Stimulated activated CD4-positive, alpha-beta T cell treated with anti-CD3 and anti-CD28 coated beads, Interleukin-1b, Interleukin-23, amount 100 ng/mL, for 24 hours (primary cell): ENCODE data around the gene SRRM4.
"Not testable (repeated sequence)": the region's sequence is repeated elsewhere in the genome, so short reads cannot be mapped to it uniquely, and the experiment has no call there.

Experiments
- DNase-seq, 4 experiments: peaks; one replicate each; pipeline ENCODE4 v3.0.0-alpha.2; 2020; ENCODE audit warnings: low read depth in 4 of 4, low spot score in 1 of 4

SRRM4 gene

DNA sequence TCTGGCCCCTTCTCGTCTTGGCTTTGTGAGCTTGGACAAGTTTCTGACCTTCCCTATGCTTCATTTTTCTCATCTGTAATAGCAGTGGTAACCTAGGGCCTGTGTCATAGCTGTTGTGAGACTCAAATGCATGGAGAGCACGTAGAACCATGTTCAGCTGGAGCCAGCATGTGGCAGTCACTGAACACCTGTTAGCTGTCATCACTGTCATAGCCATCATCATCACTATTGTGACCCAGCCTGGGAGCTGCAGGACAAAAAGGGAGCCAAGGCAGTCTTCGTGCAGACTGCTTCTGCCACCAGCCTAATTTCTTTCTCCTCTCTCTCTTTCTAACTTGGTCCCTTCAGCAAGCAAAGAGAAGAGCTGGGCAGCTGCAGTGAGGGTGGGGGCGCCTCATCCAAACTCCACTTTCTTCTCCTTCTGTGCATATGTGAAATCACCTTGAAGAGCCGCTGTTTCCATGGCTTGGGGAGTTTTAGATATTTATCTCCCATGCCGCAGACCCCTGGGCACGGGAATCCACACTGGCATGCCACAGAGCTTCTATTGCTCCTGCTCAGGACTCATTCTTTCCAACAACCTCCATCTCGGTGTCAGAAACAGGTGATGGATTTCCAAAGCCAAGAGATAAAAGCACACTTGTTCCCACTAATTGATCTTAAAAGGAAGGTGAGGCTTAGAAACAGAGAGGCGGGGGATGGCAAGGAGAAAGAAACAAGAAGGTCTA, 87.0 kb downstream of the SRRM4 start:
- DNase-seq = no peak

DNA sequence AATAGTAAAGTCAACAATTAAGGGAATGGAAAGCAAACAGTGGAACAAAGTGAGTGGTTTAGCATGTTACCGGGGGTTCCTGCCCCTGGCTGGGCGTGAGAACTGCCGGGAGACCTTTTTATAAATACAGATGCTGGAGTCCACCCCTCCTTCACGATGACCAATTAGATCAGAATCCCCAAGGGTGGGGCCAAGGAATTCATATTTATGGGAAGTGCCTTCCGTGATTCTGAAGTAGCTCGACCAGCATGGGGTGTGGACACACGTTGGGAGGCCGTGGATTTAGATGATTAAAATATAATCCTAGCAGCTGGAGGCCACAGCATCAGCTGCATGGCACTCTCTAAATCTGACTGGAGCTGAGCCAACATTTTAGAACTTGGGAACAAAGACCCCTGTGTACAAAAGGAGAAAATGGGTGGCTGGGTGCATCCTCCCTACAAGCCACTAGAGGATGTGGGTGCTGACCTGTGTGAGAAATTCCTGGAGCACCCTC, 87.9 kb downstream of the SRRM4 start:
- DNase-seq = no peak

DNA sequence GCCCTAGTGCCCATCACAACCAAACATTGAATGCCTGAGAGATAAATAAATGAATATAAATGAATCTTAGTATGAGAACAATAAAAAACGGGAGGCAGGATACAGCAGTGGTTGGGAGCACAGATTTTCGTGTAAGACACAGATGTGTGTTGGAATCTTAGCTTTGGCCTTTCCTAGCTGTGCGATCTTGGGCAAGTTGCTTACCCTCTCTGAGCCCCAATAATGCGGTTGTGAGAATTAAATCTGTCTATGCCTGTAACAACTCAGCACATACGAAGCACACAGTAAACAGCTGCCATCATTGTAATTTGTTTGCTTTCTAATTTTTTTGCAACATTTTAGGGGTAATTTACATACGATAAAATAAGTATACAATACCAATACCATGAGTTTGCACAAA, 89.8 kb downstream of the SRRM4 start:
- DNase-seq = no peak

DNA sequence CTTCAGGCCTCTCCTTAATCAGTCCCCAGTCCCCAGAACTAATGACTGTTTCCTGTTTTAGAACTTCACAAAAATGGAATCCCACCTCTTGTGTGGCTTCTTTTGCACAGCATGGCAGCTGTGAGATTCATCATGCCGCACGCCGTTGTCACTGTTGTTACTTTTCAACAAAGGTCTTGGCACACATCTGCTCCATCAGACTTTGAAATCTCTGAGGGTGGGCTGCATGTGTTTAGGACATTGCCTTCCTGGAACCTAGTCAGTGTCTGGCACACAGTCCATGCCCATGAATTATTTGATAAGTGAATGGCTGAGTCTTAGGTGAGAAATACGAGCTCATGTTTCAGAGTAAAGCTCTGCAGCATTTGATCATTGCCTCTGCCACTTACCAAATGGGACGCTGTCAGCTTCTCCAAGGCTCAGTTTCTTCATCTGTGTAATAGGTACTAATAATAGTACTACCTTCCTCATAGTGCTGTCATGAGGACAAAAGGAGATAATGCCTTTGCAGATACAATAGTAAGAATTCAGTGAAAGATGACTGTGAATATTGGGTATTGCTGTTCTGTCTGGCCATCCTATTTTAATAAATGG, 90.4 kb downstream of the SRRM4 start:
- DNase-seq = no peak

DNA sequence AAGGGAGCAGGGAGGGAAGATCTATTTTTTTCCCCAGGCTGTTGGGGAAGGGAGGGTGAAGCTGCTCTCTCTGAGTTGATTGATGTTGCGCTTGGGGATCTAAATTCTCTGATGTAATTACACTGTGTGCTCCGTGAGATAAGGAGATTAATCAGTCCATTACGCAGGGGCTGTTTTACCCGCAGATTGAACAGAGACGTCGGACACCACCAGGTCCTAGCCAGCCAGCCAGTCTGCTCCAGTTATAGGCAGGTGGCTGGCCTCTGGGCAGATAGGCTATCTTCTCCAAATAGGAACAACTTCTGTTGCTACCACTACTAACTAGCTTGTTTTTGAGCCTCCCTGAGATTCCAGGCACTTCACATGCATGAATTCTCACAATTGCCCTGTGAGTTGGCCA, 91.1 kb downstream of the SRRM4 start:
- no peak for DNase-seq

DNA sequence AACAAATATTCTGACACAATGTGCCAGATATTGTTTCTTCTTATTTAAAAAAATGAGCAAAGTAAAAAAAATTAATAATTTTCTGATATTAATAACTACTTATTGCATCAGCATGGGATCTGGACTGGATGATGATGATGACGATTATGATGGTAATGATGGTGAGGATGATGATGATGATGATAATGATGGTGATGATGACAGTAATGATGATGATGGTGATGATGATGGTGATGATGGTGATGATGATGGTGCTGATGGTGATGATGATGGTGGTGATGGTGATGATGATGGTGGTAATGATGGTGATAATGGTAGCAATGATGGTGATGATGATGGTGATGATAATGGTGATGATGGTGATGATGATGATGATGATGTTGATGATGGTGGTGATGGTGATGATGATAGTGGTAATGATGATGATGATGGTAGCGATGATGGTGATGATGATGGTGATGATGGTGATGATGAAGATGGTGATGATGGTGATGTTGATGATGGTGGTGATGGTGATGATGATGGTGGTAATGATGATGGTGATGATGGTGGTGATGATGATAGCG, 94.0 kb downstream of the SRRM4 start:
- no peak for DNase-seq

DNA sequence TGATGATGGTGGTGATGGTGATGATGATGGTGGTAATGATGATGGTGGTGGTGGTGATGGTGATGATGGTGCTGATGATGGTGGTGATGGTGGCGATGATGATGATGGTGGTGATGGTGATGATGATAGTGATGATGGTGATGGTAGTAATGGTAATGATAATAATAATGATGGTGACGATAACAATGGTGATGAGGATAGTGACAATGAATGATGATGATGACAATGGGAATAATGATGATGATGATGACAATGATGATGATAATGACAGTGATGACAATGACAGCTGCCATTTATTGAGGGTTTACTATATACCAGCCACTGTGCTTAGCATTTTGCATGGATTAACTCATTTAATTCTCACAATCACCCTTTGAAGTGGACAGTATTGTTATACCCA, 94.6 kb downstream of the SRRM4 start:
- no peak for DNase-seq

DNA sequence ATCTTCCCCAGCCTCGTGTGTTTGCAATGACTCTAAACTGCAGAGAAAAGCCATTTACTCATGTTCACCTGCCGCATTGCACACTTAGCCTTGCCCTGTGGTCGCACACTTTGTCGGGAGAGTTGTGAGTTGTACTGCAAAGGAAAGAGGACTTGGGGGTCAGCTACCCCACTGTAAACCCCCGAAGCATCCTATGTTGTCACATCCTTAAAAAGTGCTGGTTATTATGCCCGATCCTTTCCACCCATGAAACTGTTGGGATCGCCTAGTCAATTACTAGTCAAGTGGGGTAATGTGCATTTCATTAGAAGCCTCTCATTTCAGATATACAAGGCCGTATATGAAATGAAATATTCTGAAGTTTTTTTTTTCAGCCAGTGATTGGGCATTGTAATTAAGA, 98.2 kb downstream of the SRRM4 start:
- no peak for DNase-seq

DNA sequence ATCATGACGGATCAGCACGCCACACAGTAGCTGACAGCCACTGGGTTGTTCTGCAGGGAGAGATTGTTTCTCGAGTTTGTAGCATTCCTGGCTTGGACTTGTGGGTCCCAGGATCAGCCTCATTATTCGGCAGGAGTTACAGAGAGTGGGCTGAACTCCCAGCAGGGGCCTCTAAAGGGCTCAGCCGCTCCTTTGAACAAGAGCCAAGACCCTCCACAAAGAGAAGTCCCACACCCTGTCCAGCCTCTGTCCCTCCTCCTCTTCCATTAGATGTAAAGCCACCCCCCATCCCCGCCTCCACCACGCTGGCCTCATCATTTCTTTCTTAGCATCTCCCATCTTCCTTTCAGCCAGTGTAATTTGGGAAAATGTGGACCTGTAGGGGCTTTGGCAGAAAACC, 100.7 kb downstream of the SRRM4 start:
- DNase-seq = no peak

DNA sequence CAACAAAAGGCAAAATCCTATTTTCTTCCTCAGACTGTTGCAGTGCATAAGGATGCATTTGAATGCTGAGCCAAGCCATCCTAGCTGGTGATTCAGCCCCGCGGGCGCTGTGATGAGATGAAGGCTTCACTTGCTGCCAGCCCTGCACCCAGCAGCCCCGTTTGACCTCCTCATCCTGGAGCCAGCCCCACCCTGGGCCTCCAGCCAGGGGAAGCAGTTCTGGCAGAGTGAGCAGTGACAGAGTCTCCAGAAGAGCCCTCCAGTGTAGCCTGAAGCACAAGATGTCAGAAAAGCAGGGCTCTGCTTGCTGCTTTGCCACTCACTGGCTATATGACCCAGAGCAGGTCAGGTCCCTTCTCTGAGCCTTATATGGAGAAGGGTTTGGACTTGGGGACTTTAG, 101.2 kb downstream of the SRRM4 start:
- no peak for DNase-seq

DNA sequence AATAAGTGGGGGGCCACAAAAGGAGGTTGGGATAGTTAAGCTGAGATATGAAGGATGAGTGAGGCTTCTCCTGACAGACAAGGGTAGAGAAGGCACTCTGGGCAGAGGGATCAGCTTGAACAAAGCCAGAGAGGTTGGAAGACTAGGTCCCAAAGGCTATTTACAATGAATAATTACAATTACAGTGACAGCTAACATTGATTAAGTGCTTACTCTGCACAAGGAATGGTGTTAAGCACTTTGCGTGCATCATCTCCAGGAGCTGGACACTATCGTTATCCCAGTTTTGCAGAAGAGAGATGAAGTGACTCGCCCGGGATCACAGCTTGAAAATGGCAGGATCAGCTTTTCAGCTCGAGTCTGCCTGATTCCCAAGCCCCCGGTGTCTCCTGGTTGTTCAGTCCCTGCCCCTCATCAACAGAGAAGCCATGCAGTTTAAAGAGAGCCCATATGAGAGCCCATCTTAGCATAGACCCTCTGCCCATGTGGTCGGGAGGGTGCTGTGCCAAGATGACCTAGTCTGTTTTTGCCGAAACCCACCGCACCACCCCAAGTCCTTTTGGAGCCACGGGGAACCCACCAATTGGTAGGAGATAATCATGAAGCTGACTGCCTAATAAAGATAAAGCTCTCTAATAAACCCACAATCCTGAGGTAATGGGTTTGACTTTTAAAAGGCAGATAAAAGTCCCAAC, 107.5 kb downstream of the SRRM4 start:
- no peak for DNase-seq

DNA sequence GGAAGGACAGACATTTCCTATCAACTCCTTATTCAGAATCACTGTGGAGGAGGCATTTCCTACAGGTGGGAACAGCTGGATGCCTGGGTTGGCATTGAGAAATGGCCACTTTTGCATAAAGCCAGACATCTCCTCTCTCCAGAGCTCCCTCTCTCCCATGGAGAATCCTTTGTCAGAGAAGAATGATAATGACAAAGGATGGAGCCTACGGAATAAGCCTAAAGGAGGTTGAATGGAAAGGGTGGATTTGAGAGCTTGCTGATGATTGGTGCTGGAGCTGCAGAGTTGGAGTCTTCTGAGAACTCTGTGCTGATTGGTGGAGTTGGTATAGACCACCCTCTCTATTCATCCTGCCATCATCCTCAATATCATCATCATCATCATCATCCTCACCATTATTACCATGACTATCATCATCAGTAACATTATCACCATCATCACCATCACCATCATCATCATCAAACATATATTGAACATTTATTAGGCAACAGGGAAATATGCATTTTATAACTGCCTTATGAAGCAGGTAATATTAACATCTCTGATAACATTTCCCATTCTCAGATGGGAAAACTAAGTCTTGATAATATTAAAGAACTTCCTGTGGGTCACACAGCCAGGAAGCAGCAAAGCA, 108.2 kb downstream of the SRRM4 start:
- DNase-seq = no peak

DNA sequence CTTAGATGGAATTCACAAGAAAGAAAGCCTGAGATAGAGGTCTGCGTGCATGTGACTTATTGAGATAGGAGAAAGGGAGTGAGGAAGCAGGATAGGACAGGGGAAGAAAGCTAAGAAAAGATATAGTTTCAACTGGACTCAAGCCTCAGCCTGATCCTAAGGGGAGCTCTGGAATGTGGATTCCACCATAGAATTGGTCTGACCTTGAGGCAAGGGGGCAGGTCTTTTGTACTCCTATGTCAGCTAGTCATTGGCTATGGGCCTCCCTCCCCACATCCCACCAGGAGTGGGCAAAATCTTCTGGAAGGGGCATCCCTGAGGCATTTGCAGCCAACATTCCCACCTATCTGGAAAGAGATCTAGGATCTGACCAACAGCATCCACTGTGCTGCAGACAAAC, 108.9 kb downstream of the SRRM4 start:
- no peak for DNase-seq

DNA sequence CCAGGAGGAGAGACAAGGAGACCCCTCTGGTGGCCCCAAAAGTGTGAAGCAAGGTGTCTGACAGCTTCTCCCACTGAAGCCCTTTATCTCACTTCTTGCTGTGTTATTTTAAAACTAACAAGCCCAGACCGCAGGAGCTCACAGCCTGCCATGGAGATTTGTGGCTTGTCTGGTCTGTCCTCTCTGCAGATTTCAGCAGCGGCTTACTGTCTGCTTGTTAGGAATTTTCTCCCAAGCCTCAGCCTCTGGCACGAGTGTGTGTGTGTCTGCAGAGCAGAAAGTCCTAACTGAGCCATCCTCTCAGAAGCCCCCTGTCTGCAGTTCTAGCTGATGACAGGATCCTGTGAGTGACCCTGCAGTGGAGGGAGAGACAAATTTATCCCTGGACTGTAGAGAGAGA, 109.5 kb downstream of the SRRM4 start:
- DNase-seq = no peak

DNA sequence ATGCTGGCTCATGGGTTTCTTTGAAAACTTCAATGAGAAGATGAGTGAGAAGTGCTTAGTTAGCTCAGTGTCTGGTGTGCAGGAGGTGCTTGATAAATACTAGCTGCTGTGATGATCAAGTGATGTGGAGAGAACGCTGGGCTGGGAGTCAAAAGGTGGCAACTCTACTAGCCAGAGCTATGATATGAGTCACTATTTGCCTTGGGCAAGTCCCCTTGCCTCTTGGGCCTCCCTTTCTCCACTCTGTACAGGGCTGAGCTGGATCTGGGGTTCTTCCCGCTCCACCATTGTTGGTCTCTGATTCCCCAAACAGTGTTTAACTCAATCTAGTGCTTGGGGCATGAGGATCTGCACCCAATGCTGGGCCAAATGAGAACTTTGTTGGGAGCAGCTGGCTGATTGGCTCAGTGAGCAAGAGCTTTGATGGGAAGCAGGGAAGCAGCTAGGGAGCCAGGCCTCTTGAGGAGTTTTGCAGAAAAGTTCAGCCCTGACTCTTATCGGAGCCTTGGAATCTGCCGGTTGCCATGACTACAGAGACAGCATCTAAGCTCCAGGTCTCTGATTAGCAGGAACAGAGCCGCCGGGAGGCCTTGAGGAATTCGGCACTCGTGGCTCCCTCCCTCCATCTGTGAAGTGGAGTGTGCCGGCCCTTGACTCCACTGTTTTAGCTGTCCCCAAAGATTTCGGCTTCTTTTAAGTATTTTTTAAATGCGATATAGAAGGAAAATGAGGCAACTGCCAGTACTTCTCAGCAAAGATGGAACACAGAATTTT, 115.3 kb downstream of the SRRM4 start:
- DNase-seq = no peak

DNA sequence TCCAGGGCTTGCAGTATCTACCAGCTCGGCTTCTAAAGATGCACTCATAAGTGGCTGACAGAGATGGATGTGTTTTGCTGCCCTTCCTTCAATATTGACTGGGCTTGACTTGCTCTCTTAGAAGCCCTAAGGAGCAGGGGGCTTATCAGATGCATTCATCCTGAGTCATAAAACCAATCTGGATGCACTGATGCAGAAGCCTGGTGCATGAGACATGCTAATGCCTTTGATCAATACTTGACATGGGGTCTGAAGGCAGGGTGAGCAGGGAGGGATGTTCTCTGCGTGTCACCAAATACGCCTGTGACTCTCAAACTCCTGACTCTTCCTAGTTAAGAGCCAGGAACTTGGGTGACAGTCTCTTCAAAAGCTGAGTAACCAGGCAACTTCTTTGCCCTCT, 119.6 kb downstream of the SRRM4 start:
- DNase-seq = no peak

DNA sequence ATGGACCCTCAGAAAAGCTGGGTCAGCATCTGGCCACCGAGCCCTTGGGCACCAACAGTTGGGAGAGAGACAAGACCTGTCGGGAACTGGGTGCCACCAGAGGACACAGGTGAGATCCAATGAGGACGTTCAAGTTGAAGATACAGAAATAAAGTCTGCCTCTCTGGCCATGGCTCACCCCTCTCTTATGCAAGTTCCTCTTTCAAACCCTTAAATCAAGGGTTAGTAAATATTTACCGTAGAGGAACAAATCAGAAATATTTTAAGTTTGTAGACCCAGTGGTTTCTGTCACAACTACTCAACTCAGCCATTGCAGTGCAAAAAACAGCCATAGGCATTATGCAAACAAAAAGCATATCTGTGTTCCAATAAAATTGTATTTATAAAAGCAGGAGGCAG, 120.9 kb downstream of the SRRM4 start:
- DNase-seq = no peak

DNA sequence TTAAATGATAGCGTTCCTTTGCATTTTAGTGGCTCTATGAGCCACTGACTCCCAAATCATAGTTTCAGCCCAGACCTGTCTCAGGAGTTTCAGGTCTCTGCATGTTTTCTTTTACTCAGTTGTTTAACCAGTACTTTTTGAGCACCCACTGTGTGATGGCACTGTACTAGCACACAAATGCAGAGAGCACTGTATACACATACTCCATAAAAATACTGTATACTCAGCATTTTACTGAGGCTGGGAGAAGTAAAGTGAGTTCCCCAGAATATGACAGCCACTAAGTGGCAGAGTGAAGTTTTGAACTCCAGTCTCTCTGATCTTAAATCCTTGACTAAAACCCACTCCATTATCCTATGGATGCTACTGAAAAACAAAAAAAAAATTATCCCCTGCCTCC, 121.4 kb downstream of the SRRM4 start:
- DNase-seq = no peak

DNA sequence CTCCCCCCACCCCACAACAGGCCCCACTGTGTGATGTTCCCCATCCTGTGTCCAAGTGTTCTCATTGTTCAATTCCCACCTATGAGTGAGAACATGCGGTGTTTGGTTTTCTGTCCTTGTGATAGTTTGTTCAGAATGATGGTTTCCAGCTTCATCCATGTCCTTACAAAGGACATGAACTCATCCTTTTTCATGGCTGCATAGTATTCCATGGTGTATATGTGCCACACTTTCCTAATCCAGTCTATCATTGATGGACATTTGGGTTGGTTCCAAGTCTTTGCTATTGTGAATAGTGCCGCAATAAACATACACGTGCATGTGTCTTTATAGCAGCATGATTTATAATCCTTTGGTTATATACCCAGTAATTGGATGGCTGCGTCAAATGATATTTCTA, 123.6 kb downstream of the SRRM4 start:
- not testable (repeated sequence) for DNase-seq

DNA sequence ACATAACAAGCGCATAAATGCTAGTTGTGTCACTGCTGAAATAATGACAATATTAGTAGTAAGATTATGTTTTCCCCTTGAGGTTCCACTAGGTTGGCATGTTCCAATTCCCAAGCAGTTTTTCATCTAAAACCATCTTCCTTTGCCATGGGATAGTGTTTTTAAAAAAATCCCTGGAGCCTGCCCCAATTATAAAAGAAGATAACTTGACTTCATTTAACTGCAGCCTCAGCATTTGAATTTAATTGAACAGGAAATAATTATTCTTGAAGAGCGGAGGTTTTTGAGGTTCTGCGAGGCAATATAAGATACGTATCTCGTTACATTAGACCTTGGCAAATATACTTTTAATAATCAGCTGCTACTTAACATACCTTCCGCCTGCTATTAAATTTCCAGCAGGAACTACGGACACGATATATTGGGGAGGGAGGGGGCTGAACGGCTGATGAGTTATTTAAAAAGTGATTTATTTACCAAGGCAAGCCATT, 132.2 kb downstream of the SRRM4 start:
- DNase-seq = no peak

DNA sequence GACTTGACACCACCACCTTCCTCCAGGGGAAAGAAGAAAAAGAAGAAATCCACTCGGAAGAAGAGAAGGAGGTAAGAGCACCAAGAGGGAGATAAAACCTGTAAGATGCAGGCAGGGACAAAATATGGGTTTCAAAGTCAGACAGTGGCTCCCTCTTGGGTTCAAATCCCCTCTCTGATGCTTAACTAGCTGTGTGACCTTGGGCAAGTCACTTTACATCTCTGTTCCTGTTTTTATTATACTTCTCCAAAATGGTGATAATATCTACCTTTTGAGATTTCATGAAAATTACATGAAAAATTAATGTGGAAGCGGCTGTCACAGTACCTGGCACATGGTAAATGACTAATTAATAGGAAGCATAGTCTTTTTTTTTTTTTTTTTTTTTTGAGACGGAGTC, 133.0 kb downstream of the SRRM4 start:
- DNase-seq = no peak
